ENCODE measurements around the gene GLI3. TPM values are rescaled to one million over a fixed set of nuclear protein-coding genes. Genes with fewer than 3 reads are reported as not detected.

GLI3 gene
- total RNA-seq, 2 experiments from 2014 or later: 0.24 to 0.32 TPM

DNA sequence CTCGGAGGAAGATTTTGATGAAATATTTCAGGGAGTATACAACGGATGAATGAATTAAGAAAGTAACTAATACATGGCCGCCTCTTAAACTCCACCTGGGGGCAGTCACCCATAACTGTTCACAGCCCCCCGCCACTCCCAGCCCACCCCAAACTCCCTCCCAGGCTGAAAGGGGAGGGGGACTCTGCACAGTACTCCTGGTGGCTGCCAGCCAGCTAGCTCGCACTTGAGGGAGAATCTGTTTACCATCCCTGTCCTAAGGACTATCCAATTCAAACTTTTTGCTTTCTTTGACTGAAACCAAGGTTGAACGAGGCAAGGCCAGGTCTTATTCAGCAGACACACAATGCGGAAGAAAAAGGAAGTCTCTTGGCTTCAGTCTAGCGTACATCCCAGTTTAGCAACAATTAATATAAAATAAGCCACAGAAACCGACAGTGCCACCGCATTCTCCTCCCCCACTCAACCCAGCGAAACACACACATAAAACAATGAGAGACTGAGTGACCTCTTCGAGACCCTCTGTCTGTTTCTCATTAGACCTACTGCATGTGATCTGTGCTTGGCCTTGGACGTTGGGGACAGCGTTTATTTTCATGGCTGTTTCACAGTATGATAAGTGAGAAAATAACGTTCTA lies 219.5 kb downstream of the GLI3 start:
- Mint-ChIP-seq H3K36me3 (ENCODE audit: low read depth) (no peaks in the 10 kb centered on the region), H3K4me3 (no peak overlapping the region), H3K27ac (no peak overlapping the region), H3K4me1 (ENCODE audit: low read depth) (no peaks in the 10 kb centered on the region), H3K9me3 (peaks cover 10% of the 10 kb centered on the region), H3K27me3 (ENCODE audit: low read depth) (peaks cover 14% of the 10 kb centered on the region)
- CTCF ChIA-PET: no interaction called here
- no peak for DNase-seq
- intact Hi-C loops (cut with micrococcal nuclease): no loop called here

- Mint-ChIP-seq H3K27ac (no peak overlapping the region), H3K4me1 (ENCODE audit: low read depth) (no peaks in the 10 kb centered on the region), H3K9me3 (peaks cover 10% of the 10 kb centered on the region), H3K27me3 (ENCODE audit: low read depth) (peaks cover 17% of the 10 kb centered on the region), H3K4me3 (no peak overlapping the region), H3K36me3 (ENCODE audit: low read depth) (no peaks in the 10 kb centered on the region)
- intact Hi-C loops (cut with micrococcal nuclease): no loop called here
- CTCF ChIA-PET: no interaction called here
- DNase-seq: no peak
These were observed 220.5 kb downstream of the GLI3 start for GRCh38 chr7:42016517-42016916.

GRCh38 chr7:42014625-42015618 lies 222.1 kb downstream of the GLI3 start:
- intact Hi-C loops (cut with micrococcal nuclease): loop anchor here (1.0 kb wide), 2 partner anchors 828 to 861 kb away; no protein-coding TSS in a partner anchor
- Mint-ChIP-seq H3K27ac (no peak overlapping the region), H3K4me1 (ENCODE audit: low read depth) (no peaks in the 10 kb centered on the region), H3K36me3 (ENCODE audit: low read depth) (no peaks in the 10 kb centered on the region), H3K9me3 (peaks cover 10% of the 10 kb centered on the region), H3K27me3 (ENCODE audit: low read depth) (peaks cover 17% of the 10 kb centered on the region), H3K4me3 (no peak overlapping the region)
- CTCF ChIA-PET: interaction anchor here (0.9 to 1.8 kb wide), 8 partner anchors 10 to 828 kb away, joined by 3 to 5 read pairs (median 3); partner anchors contain the start of gene GLI3
- DNase-seq: peak; percentile 65

DNA sequence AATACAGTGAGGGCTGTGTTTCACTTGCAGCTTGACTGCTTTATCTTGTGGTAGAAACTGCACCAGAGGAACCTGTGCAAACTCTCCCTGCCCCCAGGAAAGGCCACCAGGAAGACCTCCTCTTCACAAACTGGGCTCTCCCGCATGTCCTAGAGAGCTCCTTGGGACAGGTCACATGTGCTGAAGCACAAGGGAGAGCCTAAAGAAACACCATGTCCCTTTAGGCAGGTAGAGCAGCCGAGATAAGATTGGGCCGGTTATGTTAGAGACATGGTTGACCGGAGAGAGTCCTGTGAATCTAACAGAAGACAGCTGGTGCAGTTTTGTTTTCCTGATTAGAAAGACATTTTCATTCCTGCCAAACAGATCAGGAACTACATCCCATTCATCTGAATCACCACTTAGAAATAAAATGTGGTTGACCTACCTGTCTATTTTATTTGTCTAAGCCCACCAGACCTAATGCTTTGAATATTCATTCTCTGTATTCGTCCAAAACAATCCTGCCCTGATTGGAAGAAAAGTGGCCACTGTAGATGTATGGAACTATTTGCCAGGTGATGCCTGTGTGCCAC lies 224.1 kb downstream of the GLI3 start:
- H3K36me3 Mint-ChIP-seq (ENCODE audit: low read depth): no peaks in the 10 kb centered on the region
- no peak for DNase-seq
- H3K27ac Mint-ChIP-seq: no peak overlapping the region
- H3K27me3 Mint-ChIP-seq (ENCODE audit: low read depth): peaks cover 14% of the 10 kb centered on the region
- CTCF ChIA-PET: no interaction called here
- no peaks in the 10 kb centered on the region for H3K4me1 Mint-ChIP-seq (ENCODE audit: low read depth)
- intact Hi-C loops (cut with micrococcal nuclease): no loop called here
- H3K9me3 Mint-ChIP-seq: peaks cover 10% of the 10 kb centered on the region
- H3K4me3 Mint-ChIP-seq: no peak overlapping the region

DNA sequence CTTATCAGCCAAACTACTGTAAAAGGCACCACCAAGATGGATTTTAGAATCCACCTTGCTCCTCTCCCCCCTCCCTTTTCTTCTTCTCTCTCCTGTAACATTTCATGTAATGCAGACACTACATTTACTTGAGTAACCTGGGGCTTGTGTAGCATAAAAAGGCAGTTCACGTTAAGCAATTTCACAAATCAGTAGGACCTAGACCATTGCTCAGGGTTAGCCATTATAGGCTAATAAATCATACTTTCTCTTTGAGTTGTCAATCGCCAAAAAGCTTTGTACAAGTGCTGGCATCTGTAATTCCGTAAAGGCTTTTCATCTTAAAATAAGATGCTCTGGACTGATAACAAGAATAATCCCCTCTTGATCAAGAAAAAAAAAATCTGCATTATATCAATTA lies 224.7 kb downstream of the GLI3 start:
- Mint-ChIP-seq H3K9me3 (peaks cover 10% of the 10 kb centered on the region), H3K27me3 (ENCODE audit: low read depth) (peaks cover 9% of the 10 kb centered on the region), H3K4me3 (no peak overlapping the region), H3K27ac (no peak overlapping the region), H3K4me1 (ENCODE audit: low read depth) (no peaks in the 10 kb centered on the region), H3K36me3 (ENCODE audit: low read depth) (no peaks in the 10 kb centered on the region)
- no peak for DNase-seq
- intact Hi-C loops (cut with micrococcal nuclease): no loop called here
- CTCF ChIA-PET: no interaction called here

- H3K27ac Mint-ChIP-seq: no peak overlapping the region
- CTCF ChIA-PET: no interaction called here
- no peaks in the 10 kb centered on the region for H3K36me3 Mint-ChIP-seq (ENCODE audit: low read depth)
- DNase-seq: no peak
- H3K4me1 Mint-ChIP-seq (ENCODE audit: low read depth): no peaks in the 10 kb centered on the region
- H3K4me3 Mint-ChIP-seq: no peak overlapping the region
- intact Hi-C loops (cut with micrococcal nuclease): no loop called here
- peaks cover 10% of the 10 kb centered on the region for H3K9me3 Mint-ChIP-seq
- peaks cover 11% of the 10 kb centered on the region for H3K27me3 Mint-ChIP-seq (ENCODE audit: low read depth)
These were observed 225.2 kb downstream of the GLI3 start for GRCh38 chr7:42011846-42012245.

- no peaks in the 10 kb centered on the region for H3K4me1 Mint-ChIP-seq (ENCODE audit: low read depth)
- no peak overlapping the region for H3K4me3 Mint-ChIP-seq
- peaks cover 8% of the 10 kb centered on the region for H3K27me3 Mint-ChIP-seq (ENCODE audit: low read depth)
- H3K9me3 Mint-ChIP-seq: peaks cover 10% of the 10 kb centered on the region
- DNase-seq: no peak
- H3K27ac Mint-ChIP-seq: no peak overlapping the region
- intact Hi-C loops (cut with micrococcal nuclease): no loop called here
- H3K36me3 Mint-ChIP-seq (ENCODE audit: low read depth): no peaks in the 10 kb centered on the region
- CTCF ChIA-PET: no interaction called here
These were observed 226.3 kb downstream of the GLI3 start for GRCh38 chr7:42010751-42011150.

DNA sequence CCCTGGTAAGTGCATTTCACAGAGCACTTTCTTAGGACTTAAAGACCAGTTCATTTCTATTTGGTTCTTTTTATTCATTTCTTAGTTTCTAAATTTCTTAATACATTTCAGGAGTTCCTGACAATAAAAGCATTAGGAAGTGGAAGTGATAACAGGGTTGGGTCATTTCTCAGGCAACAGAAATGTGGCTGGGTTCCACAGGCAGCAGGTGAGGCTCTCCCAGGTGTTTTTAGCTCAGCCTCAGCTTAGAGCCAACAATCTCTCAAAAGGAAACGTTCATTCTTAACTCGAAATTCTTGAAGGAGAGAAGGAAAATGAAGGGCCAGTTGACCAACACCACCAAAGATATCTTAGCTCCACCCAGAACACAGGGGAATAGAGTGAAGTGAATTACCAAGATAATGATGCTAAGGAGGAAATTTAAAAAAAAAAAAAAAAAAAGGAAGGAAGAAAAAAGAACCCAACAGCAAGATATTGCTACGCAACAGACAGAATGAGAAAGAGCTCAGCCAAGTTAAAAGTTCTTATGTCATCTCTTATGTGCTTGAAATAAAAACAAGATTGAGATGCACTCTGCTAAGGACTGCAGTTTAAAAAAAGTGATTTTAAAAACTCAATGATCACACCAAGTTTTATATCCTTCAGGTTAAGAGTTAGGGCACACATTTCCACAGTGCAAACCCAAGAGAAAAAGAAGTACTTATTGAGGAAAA lies 230.1 kb downstream of the GLI3 start:
- intact Hi-C loops (cut with micrococcal nuclease): no loop called here
- H3K27ac Mint-ChIP-seq: no peak overlapping the region
- CTCF ChIA-PET: no interaction called here

DNA sequence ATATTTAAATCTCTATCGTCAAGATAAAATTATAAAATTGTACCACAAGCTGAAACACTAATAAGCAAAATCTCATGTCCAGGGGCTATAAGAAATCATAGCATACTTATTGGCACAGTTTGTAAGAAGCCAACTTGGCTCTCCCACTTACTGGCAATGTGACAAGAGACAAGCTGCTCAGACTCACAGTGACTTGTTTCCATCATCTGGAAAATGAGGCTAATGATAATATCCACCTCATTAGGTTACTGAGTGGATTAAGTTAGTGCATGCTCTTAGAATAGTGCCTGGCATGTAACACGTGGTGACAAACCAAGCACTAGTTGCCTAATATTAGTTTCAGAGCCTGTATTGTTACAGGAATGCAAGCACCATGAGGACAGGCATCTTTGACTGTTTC lies 234.4 kb downstream of the GLI3 start:
- no peak for DNase-seq
- Mint-ChIP-seq H3K27me3 (ENCODE audit: low read depth) (peaks cover 14% of the 10 kb centered on the region), H3K4me1 (ENCODE audit: low read depth) (no peaks in the 10 kb centered on the region), H3K4me3 (no peak overlapping the region), H3K27ac (no peak overlapping the region), H3K36me3 (ENCODE audit: low read depth) (no peaks in the 10 kb centered on the region), H3K9me3 (no peaks in the 10 kb centered on the region)
- CTCF ChIA-PET: no interaction called here
- intact Hi-C loops (cut with micrococcal nuclease): no loop called here

More for the DNA sequence above, 230.1 kb downstream of the GLI3 start:
- no peak overlapping the region for H3K4me3 Mint-ChIP-seq
- DNase-seq: no peak
- H3K36me3 Mint-ChIP-seq (ENCODE audit: low read depth): no peaks in the 10 kb centered on the region
- H3K9me3 Mint-ChIP-seq: no peaks in the 10 kb centered on the region
- H3K4me1 Mint-ChIP-seq (ENCODE audit: low read depth): no peaks in the 10 kb centered on the region
- peaks cover 5% of the 10 kb centered on the region for H3K27me3 Mint-ChIP-seq (ENCODE audit: low read depth)

- no peaks in the 10 kb centered on the region for H3K36me3 Mint-ChIP-seq (ENCODE audit: low read depth)
- no peaks in the 10 kb centered on the region for H3K4me1 Mint-ChIP-seq (ENCODE audit: low read depth)
- CTCF ChIA-PET: no interaction called here
- no peak for DNase-seq
- no peaks in the 10 kb centered on the region for H3K9me3 Mint-ChIP-seq
- H3K27ac Mint-ChIP-seq: no peak overlapping the region
- no peak overlapping the region for H3K4me3 Mint-ChIP-seq
- peaks cover 12% of the 10 kb centered on the region for H3K27me3 Mint-ChIP-seq (ENCODE audit: low read depth)
- intact Hi-C loops (cut with micrococcal nuclease): no loop called here
These were observed 237.2 kb downstream of the GLI3 start for GRCh38 chr7:41999736-42000283.

DNA sequence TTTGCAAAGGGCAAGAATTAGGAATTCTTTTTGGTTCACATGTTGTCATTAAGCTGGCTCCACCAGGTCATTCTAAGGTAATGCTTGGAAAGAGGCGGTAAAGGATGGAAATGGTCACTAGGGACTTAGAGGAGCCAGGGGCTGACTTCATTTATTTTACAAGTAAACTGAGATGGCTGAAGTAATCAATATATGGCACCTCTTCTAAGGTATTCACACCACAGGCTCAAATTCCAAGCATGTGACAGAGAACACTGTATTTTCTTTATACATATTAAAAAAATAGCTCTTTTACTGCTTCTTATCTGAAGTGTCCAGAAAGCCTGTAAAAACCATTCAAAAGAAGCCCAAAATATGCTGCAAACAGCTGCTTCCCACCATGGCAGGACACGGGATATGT lies 239.0 kb downstream of the GLI3 start:
- no peak for DNase-seq
- Mint-ChIP-seq H3K36me3 (ENCODE audit: low read depth) (no peaks in the 10 kb centered on the region), H3K4me1 (ENCODE audit: low read depth) (no peaks in the 10 kb centered on the region), H3K27me3 (ENCODE audit: low read depth) (peaks cover 14% of the 10 kb centered on the region), H3K4me3 (no peak overlapping the region), H3K9me3 (no peaks in the 10 kb centered on the region), H3K27ac (no peak overlapping the region)
- CTCF ChIA-PET: interaction anchor here (1.3 kb wide), 1 partner anchor 57 kb away, joined by 5 read pairs; no protein-coding TSS in a partner anchor
- intact Hi-C loops (cut with micrococcal nuclease): no loop called here

- H3K9me3 Mint-ChIP-seq: no peaks in the 10 kb centered on the region
- no peak overlapping the region for H3K4me3 Mint-ChIP-seq
- CTCF ChIA-PET: interaction anchor here (0.6 to 1.3 kb wide), 4 partner anchors 15 to 227 kb away, joined by 3 to 5 read pairs (median 4); no protein-coding TSS in a partner anchor
- no peak overlapping the region for H3K27ac Mint-ChIP-seq
- no peak for DNase-seq
- H3K4me1 Mint-ChIP-seq (ENCODE audit: low read depth): no peaks in the 10 kb centered on the region
- no peaks in the 10 kb centered on the region for H3K36me3 Mint-ChIP-seq (ENCODE audit: low read depth)
- intact Hi-C loops (cut with micrococcal nuclease): no loop called here
- peaks cover 14% of the 10 kb centered on the region for H3K27me3 Mint-ChIP-seq (ENCODE audit: low read depth)
These were observed 239.9 kb downstream of the GLI3 start for GRCh38 chr7:41997151-41997550.
